ENCODE results near the gene CACNA1D. TPM values are rescaled to one million over a fixed set of nuclear protein-coding genes. Genes with fewer than 3 reads are reported as not detected.

CACNA1D gene
- total and polyA plus RNA-seq, 2 donors (not counting 3 experiments of a cell fraction or from before 2014, with no cell fraction given): 0.06 TPM; not detected in 1

GRCh38 chr3:53616971-53617892 is 122.8 kb downstream of the CACNA1D start:
- H3K9ac ChIP-seq (replicated peaks; ENCODE audit: extremely low read depth, insufficient read depth, low read length): no peak overlapping the region
- no peaks in the 10 kb centered on the region for H3K9me1 ChIP-seq (replicated peaks; ENCODE audit: control insufficient read depth, extremely low read depth, insufficient read depth, low read length)
- no peaks in the 10 kb centered on the region for H3K9me3 ChIP-seq (replicated peaks; ENCODE audit: control insufficient read depth, insufficient read depth, low read length)
- no peaks in the 10 kb centered on the region for H4K20me1 ChIP-seq (replicated peaks; ENCODE audit: control insufficient read depth, extremely low read depth, insufficient read depth, low read length)
- BruUV-seq (replicated peaks): no TSS peak
- no peak for DNase-seq (ENCODE audit: low read depth, low spot score)
- H3K4me2 ChIP-seq (ENCODE audit: insufficient read depth, low read length): no peak overlapping the region
- H3K36me3 ChIP-seq (ENCODE audit: control insufficient read depth in 2 of 2, extremely low read depth in 1 of 2, insufficient read depth in 2 of 2, low read length in 2 of 2): no peaks in the 10 kb centered on the region
- POLR2A ChIA-PET: no interaction called here
- H3K27me3 ChIP-seq (ENCODE audit: control insufficient read depth in 2 of 2, insufficient read depth in 2 of 2, low read length in 2 of 2): no peaks in the 10 kb centered on the region
- no peak for TF ChIP-seq FOS (IDR thresholded peaks at IDR 0.05; ENCODE audit: borderline replicate concordance, insufficient read depth, low read length)
- TF ChIP-seq POLR2AphosphoS5 (IDR thresholded peaks at IDR 0.05; ENCODE audit: insufficient read depth, low read depth, low read length): no peak
- no peak for TF ChIP-seq MYC (IDR thresholded peaks at IDR 0.05; ENCODE audit: low read depth, low read length)
- dilution Hi-C loops (cut with MboI; ENCODE audit: extremely low pct_ligation_motif_present, low sequenced_read_pairs) (no loop called here), intact Hi-C loops (cut with micrococcal nuclease) (no loop called here)
- H3K4me1 ChIP-seq (ENCODE audit: control insufficient read depth, extremely low read depth, insufficient read depth, low read length): no peaks in the 10 kb centered on the region
- no peaks in the 10 kb centered on the region for H3K79me2 ChIP-seq (ENCODE audit: control insufficient read depth, insufficient read depth, low read length)
- H3K27ac ChIP-seq (ENCODE audit: insufficient read depth, low read depth, low read length): no peak overlapping the region
- H2AFZ ChIP-seq (ENCODE audit: low read depth, low read length): no peak overlapping the region
- no peak overlapping the region for H3K4me3 ChIP-seq (replicated peaks in 1 of 3; ENCODE audit: insufficient read depth in 1 of 3, low read depth in 1 of 3, low read length in 3 of 3)
- CTCF ChIA-PET: no interaction called here
- no peak for FAIRE-seq

DNA sequence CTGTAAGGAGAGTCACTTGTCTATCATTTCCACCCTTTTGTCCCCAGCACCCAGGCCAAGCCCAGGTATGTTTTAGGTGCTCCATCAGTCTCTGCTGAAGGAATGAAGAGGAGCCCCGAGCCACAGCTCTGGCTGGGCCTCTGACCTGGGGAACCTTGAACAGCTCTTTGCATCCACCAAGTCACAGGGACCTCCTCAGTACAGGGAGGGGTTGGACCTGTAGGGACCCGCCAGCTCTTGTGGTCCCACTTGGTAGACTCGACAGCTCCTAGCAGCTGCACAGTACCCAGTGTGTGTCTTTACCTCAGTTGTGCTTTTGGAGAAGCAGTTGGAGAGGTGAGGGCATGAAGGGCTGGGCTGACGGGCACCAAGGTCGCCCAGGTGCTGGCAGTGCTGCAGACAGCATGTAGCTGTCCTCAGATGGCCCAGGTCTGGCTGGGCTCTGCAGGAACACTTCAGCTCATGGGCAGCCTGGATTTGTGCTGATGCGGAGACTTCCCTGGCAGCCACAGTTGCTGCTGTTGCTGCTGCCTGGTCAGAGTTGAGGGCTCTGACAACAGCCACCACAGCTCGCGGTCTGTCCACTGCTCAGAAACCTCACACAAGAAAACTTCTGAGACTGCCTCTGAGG is 123.6 kb downstream of the CACNA1D start:
- H3K9me1 ChIP-seq (replicated peaks; ENCODE audit: control insufficient read depth, extremely low read depth, insufficient read depth, low read length): no peaks in the 10 kb centered on the region
- intact Hi-C loops (cut with micrococcal nuclease): no loop called here
- CTCF ChIA-PET: no interaction called here
- H4K20me1 ChIP-seq (replicated peaks; ENCODE audit: control insufficient read depth, extremely low read depth, insufficient read depth, low read length): no peaks in the 10 kb centered on the region
- dilution Hi-C loops (cut with MboI; ENCODE audit: extremely low pct_ligation_motif_present, low sequenced_read_pairs): no loop called here
- no peaks in the 10 kb centered on the region for H3K36me3 ChIP-seq (ENCODE audit: control insufficient read depth in 2 of 2, extremely low read depth in 1 of 2, insufficient read depth in 2 of 2, low read length in 2 of 2)
- no peaks in the 10 kb centered on the region for H3K4me1 ChIP-seq (ENCODE audit: control insufficient read depth, extremely low read depth, insufficient read depth, low read length)
- TF ChIP-seq, protein P1, sequence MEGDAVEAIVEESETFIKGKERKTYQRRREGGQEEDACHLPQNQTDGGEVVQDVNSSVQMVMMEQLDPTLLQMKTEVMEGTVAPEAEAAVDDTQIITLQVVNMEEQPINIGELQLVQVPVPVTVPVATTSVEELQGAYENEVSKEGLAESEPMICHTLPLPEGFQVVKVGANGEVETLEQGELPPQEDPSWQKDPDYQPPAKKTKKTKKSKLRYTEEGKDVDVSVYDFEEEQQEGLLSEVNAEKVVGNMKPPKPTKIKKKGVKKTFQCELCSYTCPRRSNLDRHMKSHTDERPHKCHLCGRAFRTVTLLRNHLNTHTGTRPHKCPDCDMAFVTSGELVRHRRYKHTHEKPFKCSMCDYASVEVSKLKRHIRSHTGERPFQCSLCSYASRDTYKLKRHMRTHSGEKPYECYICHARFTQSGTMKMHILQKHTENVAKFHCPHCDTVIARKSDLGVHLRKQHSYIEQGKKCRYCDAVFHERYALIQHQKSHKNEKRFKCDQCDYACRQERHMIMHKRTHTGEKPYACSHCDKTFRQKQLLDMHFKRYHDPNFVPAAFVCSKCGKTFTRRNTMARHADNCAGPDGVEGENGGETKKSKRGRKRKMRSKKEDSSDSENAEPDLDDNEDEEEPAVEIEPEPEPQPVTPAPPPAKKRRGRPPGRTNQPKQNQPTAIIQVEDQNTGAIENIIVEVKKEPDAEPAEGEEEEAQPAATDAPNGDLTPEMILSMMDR (IDR thresholded peaks at IDR 0.05; ENCODE audit: extremely low read depth in 1 of 2, insufficient read depth in 1 of 2, low read depth in 1 of 2, low read length in 2 of 2): no peak
- no peak for TF ChIP-seq MAX (IDR thresholded peaks at IDR 0.05; ENCODE audit: insufficient read depth, insufficient read length)
- no peak for TF ChIP-seq POLR2A (IDR thresholded peaks at IDR 0.05; ENCODE audit: low read depth, low read length)
- TF ChIP-seq EZH2 (IDR thresholded peaks at IDR 0.05; ENCODE audit: borderline replicate concordance, low read depth, low read length, severe bottlenecking): no peak
- no peak for TF ChIP-seq MYC (IDR thresholded peaks at IDR 0.05; ENCODE audit: low read depth, low read length)
- no peak for TF ChIP-seq JUN (IDR thresholded peaks at IDR 0.05; ENCODE audit: borderline replicate concordance, insufficient read depth, insufficient read length, low read depth)
- no peak for TF ChIP-seq GATA2 (IDR thresholded peaks at IDR 0.05; ENCODE audit: insufficient read depth, insufficient read length, low read depth, low read length)
- no peak for TF ChIP-seq FOS (IDR thresholded peaks at IDR 0.05; ENCODE audit: borderline replicate concordance, insufficient read depth, low read length)
- TF ChIP-seq POLR2AphosphoS5 (IDR thresholded peaks at IDR 0.05; ENCODE audit: insufficient read depth, low read depth, low read length): no peak
- no peak for DNase-seq (ENCODE audit: low read depth, low spot score)
- BruUV-seq (replicated peaks): no TSS peak
- no peak overlapping the region for H3K9ac ChIP-seq (replicated peaks; ENCODE audit: extremely low read depth, insufficient read depth, low read length)
- no peaks in the 10 kb centered on the region for H3K27me3 ChIP-seq (ENCODE audit: control insufficient read depth in 2 of 2, insufficient read depth in 2 of 2, low read length in 2 of 2)
- no peaks in the 10 kb centered on the region for H3K9me3 ChIP-seq (replicated peaks; ENCODE audit: control insufficient read depth, insufficient read depth, low read length)
- no peaks in the 10 kb centered on the region for H3K79me2 ChIP-seq (ENCODE audit: control insufficient read depth, insufficient read depth, low read length)
- POLR2A ChIA-PET: no interaction called here
- H2AFZ ChIP-seq (ENCODE audit: low read depth, low read length): no peak overlapping the region
- H3K4me3 ChIP-seq (replicated peaks in 1 of 3; ENCODE audit: insufficient read depth in 1 of 3, low read depth in 1 of 3, low read length in 3 of 3): no peak overlapping the region
- H3K4me2 ChIP-seq (ENCODE audit: insufficient read depth, low read length): no peak overlapping the region
- H3K27ac ChIP-seq (ENCODE audit: insufficient read depth, low read depth, low read length): no peak overlapping the region
- no peak for FAIRE-seq
